Anterior cingulate cortex (tissue), 58 donors: ENCODE measurements around the gene FCHSD1.

Source experiments
- DNase-seq, 58 donors: peaks; one replicate each; lab custom pipeline; 2025; lab: John Stamatoyannopoulos, UW

FCHSD1 gene

DNA sequence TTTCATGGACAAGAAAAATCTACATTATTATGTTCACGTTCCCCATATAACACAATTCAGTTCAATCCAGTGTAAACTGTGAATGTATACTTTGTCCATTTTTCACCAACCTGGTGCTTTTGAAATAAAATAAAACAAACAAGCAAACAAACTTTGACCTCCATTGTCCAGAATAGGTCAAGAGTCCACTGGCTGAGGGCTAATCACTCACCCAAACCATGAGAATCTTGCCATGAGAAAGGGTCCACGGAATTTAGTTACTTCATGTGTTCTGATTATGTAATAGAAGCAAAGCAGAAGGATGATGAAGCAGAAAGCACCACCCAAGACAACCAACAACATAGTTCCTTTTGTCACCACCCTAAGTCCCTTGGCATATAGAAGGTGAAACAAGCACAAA is 61.1 kb downstream of the FCHSD1 start:
- DNase-seq, result no peak
